PC-3 (cell line): ENCODE data around the gene ZFPL1. TPM values are rescaled to one million over a fixed set of nuclear protein-coding genes. Genes with fewer than 3 reads are reported as not detected.

Experiments used
- ATAC-seq: fragments of 200-7000 bp; cut with Tn5 transposase; 2 replicates; pipeline ENCODE4 v1.9.1; 2020; ENCODE audit warnings: mild to moderate bottlenecking, moderate library complexity
- BruUV-seq: library from RNA; stranded (reverse); fragments of 400-500 nt; replicated peaks from 2 replicates; lab custom pipeline; 2021; lab: Mats Ljungman, UMichigan
- CTCF ChIA-PET: fragments of 300-600 bp; sonication (Branson Sonifier 250); formaldehyde crosslinking; loops from one replicate; lab custom pipeline; 2022; ENCODE audit warnings: antibody characterized with exemption; lab: Charles Lee
- POLR2A ChIA-PET: fragments of 300-600 bp; sonication (Branson Sonifier 250); formaldehyde crosslinking; loops from one replicate; lab custom pipeline; 2022; ENCODE audit warnings: antibody characterized with exemption; ENCODE audit not compliant: unreplicated experiment; lab: Charles Lee
- DNase-seq: peaks from one replicate; pipeline ENCODE4 v3.0.0-alpha.2; 2015
- H2AFZ ChIP-seq: fragments of 300-600 bp; sonication (generic); 2 replicates; pipeline ENCODE4 v1.6.0; 2016; ENCODE audit warnings: antibody characterized with exemption, low read length
- H3F3A ChIP-seq: fragments of 300-600 bp; sonication (generic); one replicate; pipeline ENCODE4 v1.6.0; 2017; ENCODE audit warnings: antibody characterized with exemption, low read length, control low read depth, mild to moderate bottlenecking; ENCODE audit not compliant: unreplicated experiment
- H3K27ac ChIP-seq: fragments of 300-600 bp; sonication (generic); 2 replicates; pipeline ENCODE4 v1.5.1; 2016; ENCODE audit warnings: mild to moderate bottlenecking, low read length
- H3K27me3 ChIP-seq: fragments of 300-600 bp; sonication (generic); 2 replicates; pipeline ENCODE4 v1.6.1; 2016; ENCODE audit warnings: low read length, mixed read lengths
- H3K36me3 ChIP-seq: fragments of 300-600 bp; sonication (generic); 2 replicates; pipeline ENCODE4 v1.6.1; 2016; ENCODE audit warnings: low read depth, mixed run types, low read length, mixed read lengths
- H3K4me1 ChIP-seq: fragments of 300-600 bp; sonication (generic); 2 replicates; pipeline ENCODE4 v1.5.1; 2016; ENCODE audit warnings: low read length; ENCODE audit not compliant: insufficient read depth
- H3K4me2 ChIP-seq: fragments of 300-600 bp; sonication (generic); 2 replicates; pipeline ENCODE4 v1.6.0; 2016; ENCODE audit warnings: low read length
- H3K4me3 ChIP-seq: fragments of 300-600 bp; sonication (generic); 2 replicates; pipeline ENCODE4 v1.5.1; 2016; ENCODE audit warnings: mild to moderate bottlenecking, low read length, mixed read lengths
- H3K79me2 ChIP-seq: fragments of 300-600 bp; sonication (generic); 2 replicates; pipeline ENCODE4 v1.6.1; 2017; ENCODE audit warnings: low read length, mixed read lengths
- H3K9ac ChIP-seq: fragments of 300-600 bp; sonication (generic); 2 replicates; pipeline ENCODE4 v1.6.0; 2016; ENCODE audit warnings: mild to moderate bottlenecking, low read length
- H3K9me2 ChIP-seq: fragments of 300-600 bp; sonication (generic); replicated peaks from 2 replicates; pipeline ENCODE4 v1.6.1; 2016; ENCODE audit warnings: mixed run types, low read length, mixed read lengths
- H3K9me3 ChIP-seq: fragments of 300-600 bp; sonication (generic); 2 replicates; pipeline ENCODE4 v1.6.1; 2016; ENCODE audit warnings: low read length, mixed read lengths
- H4K20me1 ChIP-seq: fragments of 300-600 bp; sonication (generic); 2 replicates; pipeline ENCODE4 v1.6.1; 2016; ENCODE audit warnings: low read length, mixed read lengths
- CTCF ChIP-seq: fragments of 300-600 bp; sonication (generic); conservative IDR thresholded peaks from 2 replicates; pipeline ENCODE4 v1.5.1; 2017; ENCODE audit warnings: antibody characterized with exemption, low read depth, mild to moderate bottlenecking, low read length
- EZH2 ChIP-seq: fragments of 300-600 bp; sonication (generic); IDR thresholded peaks from one replicate; pipeline ENCODE4 v1.6.1; 2017; ENCODE audit warnings: antibody characterized with exemption, mild to moderate bottlenecking, low read length; ENCODE audit not compliant: unreplicated experiment
- EZH2phosphoT487 ChIP-seq: fragments of 300-600 bp; sonication (generic); IDR thresholded peaks from 2 replicates; pipeline ENCODE4 v1.6.1; 2018; ENCODE audit warnings: mild to moderate bottlenecking, antibody characterized with exemption, low read length, borderline replicate concordance
- intact Hi-C: fragments of 100-400 bp; cut with micrococcal nuclease; formaldehyde crosslinking; loops from 2 replicates; pipeline ENCODE4 v1.9.0; 2023
- total RNA-seq: library from RNA; depleted of rRNA; stranded (reverse); fragments of >200 nt; gene quantifications from 2 replicates; pipeline ENCODE4 v1.2.3, GENCODE V29; 2014

Gene ZFPL1
- total RNA-seq, 1 experiment from 2014 or later = 103 TPM

DNA sequence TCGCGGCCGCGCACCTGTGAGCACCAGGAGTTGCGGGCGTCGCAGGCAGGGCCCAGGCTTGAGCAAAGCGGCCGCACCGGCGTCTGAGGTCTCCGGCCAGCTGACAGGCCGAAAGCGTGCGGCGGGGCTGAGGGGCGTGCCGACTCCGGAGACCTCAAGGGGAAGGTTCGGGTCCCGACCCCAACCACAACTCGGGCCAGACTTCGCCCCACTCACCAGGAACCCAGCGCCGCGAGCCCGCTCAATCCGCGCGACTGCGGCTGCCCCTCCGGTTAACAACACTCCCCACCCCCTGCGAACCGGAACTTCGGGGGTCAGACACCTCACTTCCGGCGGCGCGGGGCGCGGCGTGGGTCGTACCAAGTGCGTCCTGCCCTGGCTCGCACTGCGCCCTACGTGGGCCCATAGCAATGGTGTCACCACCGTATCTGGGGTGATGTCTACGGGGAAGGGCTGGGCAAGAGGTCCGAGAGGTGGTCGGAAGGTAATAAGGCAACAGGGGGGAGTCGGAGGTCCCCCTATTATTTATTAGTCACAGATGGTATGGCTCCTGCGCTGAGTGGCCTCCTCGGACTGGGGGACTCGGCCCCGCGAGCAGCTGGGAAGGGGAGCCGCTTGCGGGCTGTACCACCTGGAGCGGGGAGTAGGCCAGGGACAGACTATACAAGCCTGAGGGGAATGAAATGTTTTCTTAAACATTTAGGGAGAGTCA is 50.4 kb downstream of the ZFPL1 start, which contains the start of gene SYVN1:
TSS of gene SYVN1 (minus strand) at position 280 of the 712 bp plus-strand sequence. CDS start 918 bp downstream, outside the sequence.
- peak within 1 kb of the TSS; percentile 90 for H3K4me3 ChIP-seq
- H2AFZ ChIP-seq = peak within 1 kb of the TSS; percentile 87
- intact Hi-C loops = no loop called here
- peaks cover 35% of the 10 kb centered on the region for H3K79me2 ChIP-seq
- H3K27ac ChIP-seq = peak within 1 kb of the TSS; percentile 95
- no peaks in the 10 kb centered on the region for H3K9me2 ChIP-seq
- H4K20me1 ChIP-seq = no peaks in the 10 kb centered on the region; the same call in 1 of the 2 replicates
- peaks cover 26% of the 10 kb centered on the region; the same call in 1 of the 2 replicates for H3K36me3 ChIP-seq
- TF ChIP-seq EZH2phosphoT487 = no peak
- no peak for TF ChIP-seq CTCF
- ChIA-PET CTCF (interaction anchor here (0.6 to 1.1 kb wide), 2 partner anchors 47 to 120 kb away, joined by 3 to 4 read pairs; partner anchors contain the start of gene CAPN1), POLR2A (interaction anchor here (0.6 to 1.8 kb wide), 4 partner anchors 9 to 48 kb away, joined by 3 to 24 read pairs (median 10); partner anchors contain the start of genes CAPN1, FAU and MRPL49)
- H3K4me1 ChIP-seq = peaks cover 16% of the 10 kb centered on the region
- DNase-seq (peak; percentile 89), ATAC-seq (peak; percentile 70)
- H3K27me3 ChIP-seq = no peaks in the 10 kb centered on the region
- H3K9ac ChIP-seq = peak within 1 kb of the TSS; percentile 98
- no peaks in the 10 kb centered on the region for H3F3A ChIP-seq
- no peaks in the 10 kb centered on the region for H3K9me3 ChIP-seq
- BruUV-seq = no TSS peak
- peak within 1 kb of the TSS; percentile 96 for H3K4me2 ChIP-seq

DNA sequence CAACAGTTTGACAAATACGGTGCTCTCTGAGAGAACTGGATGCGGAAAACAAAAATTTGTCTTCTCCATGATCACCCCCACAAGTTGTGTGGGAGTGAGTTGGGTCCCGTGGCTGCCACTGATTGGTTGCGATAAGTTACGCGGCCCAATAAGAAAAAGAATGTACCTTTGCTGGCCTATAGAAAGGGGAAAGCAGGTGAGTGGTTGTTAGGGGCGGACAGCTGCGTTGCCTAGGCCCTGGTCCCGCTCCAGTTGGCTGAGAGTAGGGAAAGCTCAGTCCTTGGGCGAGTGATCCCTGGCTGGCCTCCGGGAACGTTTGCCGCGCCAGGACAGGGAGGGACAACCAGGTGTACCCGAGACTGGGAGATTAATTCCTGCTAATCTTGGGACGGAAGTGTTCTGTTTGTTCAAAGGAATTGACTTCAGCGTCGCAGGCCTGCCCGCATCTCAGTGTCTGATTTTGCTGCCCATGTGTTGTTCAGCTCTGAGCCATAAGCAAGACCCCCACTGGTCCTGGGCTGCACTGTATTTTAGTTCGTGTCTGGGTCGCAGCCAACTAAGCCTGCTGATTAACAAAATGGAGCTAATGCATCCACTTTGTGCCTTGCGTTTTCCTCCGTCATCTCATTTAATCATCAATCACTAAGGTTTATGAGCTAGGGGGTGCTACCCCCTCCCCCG is 51.1 kb downstream of the ZFPL1 start:
- intact Hi-C loops = loop anchor here (1.0 kb wide), 2 partner anchors 13 to 47 kb away; partner anchors contain the start of genes FAU and MRPL49
- H3K27ac ChIP-seq = peak overlapping the region; percentile 95
- H3K4me1 ChIP-seq = peaks cover 16% of the 10 kb centered on the region
- H3K4me3 ChIP-seq = peak overlapping the region; percentile 90
- ChIA-PET CTCF (interaction anchor here (0.6 to 1.1 kb wide), 3 partner anchors 46 to 793 kb away, joined by 3 to 4 read pairs (median 4); partner anchors contain the start of gene CAPN1), POLR2A (interaction anchor here (0.6 to 1.8 kb wide), 8 partner anchors 9 to 64 kb away, joined by 3 to 24 read pairs (median 4); partner anchors contain the start of genes CAPN1, FAU and MRPL49)
- no peaks in the 10 kb centered on the region; the same call in 1 of the 2 replicates for H4K20me1 ChIP-seq
- TSS peak; percentile 84 for BruUV-seq
- H3K9me3 ChIP-seq = no peaks in the 10 kb centered on the region
- H3K9me2 ChIP-seq = no peaks in the 10 kb centered on the region
- H3K4me2 ChIP-seq = peak overlapping the region; percentile 96
- H3K27me3 ChIP-seq = 0 out of 2 replicates have a peak, but pooled peaks cover 2% of the 10 kb centered on the region
- TF ChIP-seq EZH2phosphoT487 = no peak
- TF ChIP-seq CTCF = no peak
- no peak for TF ChIP-seq EZH2
- peak overlapping the region; percentile 98 for H3K9ac ChIP-seq
- peaks cover 22% of the 10 kb centered on the region; the same call in 1 of the 2 replicates for H3K36me3 ChIP-seq
- peak; percentile 99 for DNase-seq
- H3F3A ChIP-seq = no peaks in the 10 kb centered on the region
- peaks cover 35% of the 10 kb centered on the region for H3K79me2 ChIP-seq
- peak; percentile 91 for ATAC-seq
- peak overlapping the region; percentile 87 for H2AFZ ChIP-seq
